Measurements from ENCODE around the gene FBP2.

FBP2 gene

DNA sequence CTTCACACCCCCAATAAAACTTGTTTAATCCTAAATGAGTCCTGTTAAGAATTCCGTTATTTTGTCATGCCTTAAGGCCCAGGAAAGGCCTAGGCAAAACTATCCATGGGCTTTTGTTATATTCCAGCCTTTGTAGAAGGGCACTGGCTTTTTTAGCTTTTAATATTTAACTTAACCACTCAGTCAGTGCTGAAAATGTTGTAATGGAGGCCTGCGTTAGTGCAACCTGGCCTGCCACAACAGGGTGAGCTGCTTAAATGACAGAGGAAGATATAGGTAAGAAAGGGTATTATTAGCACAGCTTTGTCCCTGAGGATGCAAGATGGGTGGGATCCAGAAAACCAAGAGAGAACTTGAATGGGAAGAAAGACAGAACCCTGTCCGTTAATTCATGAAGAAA is 78.9 kb downstream of the FBP2 start:
- Histone ChIP-seq H3K4me3 (ENCODE audit: low read depth, low read length) (no peak overlapping the region), H3K9me3 (no peaks in the 10 kb centered on the region), H3K36me3 (no peaks in the 10 kb centered on the region), H3K27me3 (no peaks in the 10 kb centered on the region), H3K4me1 (peaks cover 11% of the 10 kb centered on the region)
- no peak for DNase-seq
- TF ChIP-seq CTCF (IDR thresholded peaks at IDR 0.05; ENCODE audit: low read depth, low read length), result no peak

DNA sequence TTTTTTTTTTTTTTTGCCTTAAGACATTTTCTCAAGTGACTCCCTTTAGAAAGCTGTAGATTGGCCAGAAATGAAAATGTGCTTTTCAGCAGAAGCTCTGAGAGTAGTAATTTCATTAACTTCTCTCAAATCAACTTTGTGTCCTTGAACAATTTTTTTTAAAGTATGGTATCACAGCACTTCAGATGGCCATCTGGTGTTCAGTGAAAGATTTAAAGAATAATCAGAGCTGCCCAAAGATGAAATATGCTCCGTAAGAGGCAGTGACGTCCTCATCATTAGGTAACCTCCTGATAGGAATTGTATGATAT is 81.7 kb downstream of the FBP2 start:
- Histone ChIP-seq H3K36me3 (no peaks in the 10 kb centered on the region), H3K4me1 (peaks cover 11% of the 10 kb centered on the region), H3K4me3 (ENCODE audit: low read depth, low read length) (no peak overlapping the region)

DNA sequence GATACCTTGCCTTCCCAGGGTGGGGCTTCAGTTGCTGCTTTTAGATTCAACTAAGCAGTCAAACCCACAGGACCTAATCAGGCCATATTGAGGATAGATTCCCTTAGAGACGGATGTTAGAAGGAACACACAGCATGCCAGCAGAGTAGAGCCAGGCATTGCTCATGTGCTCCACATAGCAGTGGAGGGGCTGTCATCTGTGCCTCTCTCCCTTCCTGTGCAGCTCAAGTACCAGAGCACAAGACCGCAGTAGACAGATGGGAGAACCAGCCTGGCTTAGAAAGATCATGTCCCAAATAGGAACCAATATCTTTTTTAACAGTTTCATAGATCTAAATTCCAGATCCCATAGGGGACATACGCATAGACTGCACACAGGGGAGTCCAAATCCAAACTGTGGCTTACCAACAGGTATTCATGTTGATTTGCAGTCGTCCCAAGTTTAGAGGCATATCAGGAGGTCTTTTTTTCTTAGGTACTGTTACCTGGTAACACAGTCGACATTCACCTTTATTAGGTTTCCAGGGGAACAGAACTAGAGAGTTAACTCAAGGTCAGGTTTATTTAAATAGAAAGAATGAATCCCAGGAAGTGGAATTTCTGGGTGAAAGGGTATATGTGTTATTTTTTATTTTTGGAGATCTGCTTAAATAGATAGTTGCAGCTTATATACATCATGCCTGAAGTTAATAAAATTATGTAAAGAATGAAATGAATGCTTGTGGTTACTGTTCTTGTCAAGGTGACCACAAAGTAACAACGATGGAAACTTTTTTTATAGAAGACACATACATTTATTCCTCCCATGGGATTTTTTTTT is 82.3 kb downstream of the FBP2 start:
- Histone ChIP-seq H3K4me1 (peaks cover 11% of the 10 kb centered on the region), H3K36me3 (no peaks in the 10 kb centered on the region), H3K4me3 (ENCODE audit: low read depth, low read length) (no peak overlapping the region), H3K9me3 (no peaks in the 10 kb centered on the region; the same call in 1 of the 2 replicates), H3K27me3 (no peaks in the 10 kb centered on the region)
- no peak for TF ChIP-seq CTCF (IDR thresholded peaks at IDR 0.05; ENCODE audit: low read depth, low read length)
- no peak for DNase-seq

More for the DNA sequence above, 81.7 kb downstream of the FBP2 start:
- Histone ChIP-seq H3K27me3 (no peaks in the 10 kb centered on the region), H3K9me3 (no peaks in the 10 kb centered on the region)
- no peak for DNase-seq
- TF ChIP-seq CTCF (IDR thresholded peaks at IDR 0.05; ENCODE audit: low read depth, low read length), result no peak
